ENCODE results near the gene THAP2.

THAP2 gene

GRCh38 chr12:71663561-71664410, at the start of gene THAP2, which contains the start of gene ZFC3H1:
TSS of gene THAP2 (plus strand) at chr12:71664301. CDS start at chr12:71664510, 209 bp downstream.
TSS of gene ZFC3H1 (minus strand) at chr12:71663848. CDS start at chr12:71663610, 238 bp downstream.
- peak within 1 kb of the TSS; percentile 78 for H3K4me3 ChIP-seq (ENCODE audit: low read depth, low read length)
- peak; percentile 99 for DNase-seq (ENCODE audit: low read depth)
- TF ChIP-seq CTCF (IDR thresholded peaks at IDR 0.05; ENCODE audit: low read depth, low read length, missing control alignments): peak; percentile 33

- DNase-seq (ENCODE audit: low read depth): no peak
- no peak for TF ChIP-seq CTCF (IDR thresholded peaks at IDR 0.05; ENCODE audit: low read depth, low read length, missing control alignments)
- H3K4me3 ChIP-seq (ENCODE audit: low read depth, low read length): no peak overlapping the region
Observed at GRCh38 chr12:71621938-71622337, 42.2 kb upstream of the THAP2 start.

- H3K4me3 ChIP-seq (ENCODE audit: low read depth, low read length): no peak overlapping the region
- DNase-seq (ENCODE audit: low read depth): no peak
- no peak for TF ChIP-seq CTCF (IDR thresholded peaks at IDR 0.05; ENCODE audit: low read depth, low read length, missing control alignments)
Observed at GRCh38 chr12:71625476-71625875, 38.6 kb upstream of the THAP2 start.

GRCh38 chr12:71626098-71626497, 38.0 kb upstream of the THAP2 start:
- peak; percentile 18 for DNase-seq (ENCODE audit: low read depth)
- H3K4me3 ChIP-seq (ENCODE audit: low read depth, low read length): no peak overlapping the region
- TF ChIP-seq CTCF (IDR thresholded peaks at IDR 0.05; ENCODE audit: low read depth, low read length, missing control alignments): no peak

- DNase-seq (ENCODE audit: low read depth): no peak
- TF ChIP-seq CTCF (IDR thresholded peaks at IDR 0.05; ENCODE audit: low read depth, low read length, missing control alignments): no peak
- H3K4me3 ChIP-seq (ENCODE audit: low read depth, low read length): no peak overlapping the region
Observed at GRCh38 chr12:71626768-71627167, 37.3 kb upstream of the THAP2 start.

GRCh38 chr12:71627438-71628002, 36.6 kb upstream of the THAP2 start:
- no peak for TF ChIP-seq CTCF (IDR thresholded peaks at IDR 0.05; ENCODE audit: low read depth, low read length, missing control alignments)
- no peak for DNase-seq (ENCODE audit: low read depth)
- no peak overlapping the region for H3K4me3 ChIP-seq (ENCODE audit: low read depth, low read length)
